ENCODE data around the gene CCDC184. TPM values are rescaled to one million over a fixed set of nuclear protein-coding genes. Genes with fewer than 3 reads are reported as not detected.

The CCDC184 gene
- total RNA-seq, 2 donors from 2014 or later: 0.67 to 0.69 TPM

GRCh38 chr12:48164451-48164850 lies 19.0 kb upstream of the CCDC184 start:
- Mint-ChIP-seq H3K9me3 (no peaks in the 10 kb centered on the region), H3K4me3 (no peak overlapping the region)

GRCh38 chr12:48165089-48165981 lies 18.1 kb upstream of the CCDC184 start:
- peak overlapping the region; percentile 45 for H3K27ac Mint-ChIP-seq
- no peak overlapping the region for H3K4me3 Mint-ChIP-seq
- no peaks in the 10 kb centered on the region for H3K36me3 Mint-ChIP-seq (ENCODE audit: low read depth)
- H3K9me3 Mint-ChIP-seq: no peaks in the 10 kb centered on the region
- peak; percentile 49 for ATAC-seq (replicated peaks)
- no peaks in the 10 kb centered on the region for H3K4me1 Mint-ChIP-seq
- H3K27me3 Mint-ChIP-seq: peaks cover 9% of the 10 kb centered on the region

More at GRCh38 chr12:48164451-48164850, 19.0 kb upstream of the CCDC184 start:
- Mint-ChIP-seq H3K4me1 (no peaks in the 10 kb centered on the region), H3K27me3 (peaks cover 9% of the 10 kb centered on the region), H3K36me3 (ENCODE audit: low read depth) (no peaks in the 10 kb centered on the region), H3K27ac (no peak overlapping the region)
- ATAC-seq (replicated peaks): no peak

- H3K4me1 Mint-ChIP-seq: no peaks in the 10 kb centered on the region
- no peaks in the 10 kb centered on the region for H3K36me3 Mint-ChIP-seq (ENCODE audit: low read depth)
- no peak overlapping the region for H3K27ac Mint-ChIP-seq
- H3K4me3 Mint-ChIP-seq: no peak overlapping the region
- ATAC-seq (replicated peaks): no peak
- H3K9me3 Mint-ChIP-seq: no peaks in the 10 kb centered on the region
- peaks cover 9% of the 10 kb centered on the region for H3K27me3 Mint-ChIP-seq
These were observed 14.4 kb upstream of the CCDC184 start for GRCh38 chr12:48169011-48169410.

- no peaks in the 10 kb centered on the region for H3K9me3 Mint-ChIP-seq
- no peaks in the 10 kb centered on the region for H3K36me3 Mint-ChIP-seq (ENCODE audit: low read depth)
- peak overlapping the region; percentile 10 for H3K27ac Mint-ChIP-seq
- no peak for ATAC-seq (replicated peaks)
- peak overlapping the region; percentile 10 for H3K4me3 Mint-ChIP-seq
- H3K4me1 Mint-ChIP-seq: peaks cover 4% of the 10 kb centered on the region
- H3K27me3 Mint-ChIP-seq: peaks cover 9% of the 10 kb centered on the region
These were observed 7.6 kb upstream of the CCDC184 start for GRCh38 chr12:48175613-48176416.

- H3K4me1 Mint-ChIP-seq: peaks cover 4% of the 10 kb centered on the region
- no peak overlapping the region for H3K27ac Mint-ChIP-seq
- ATAC-seq (replicated peaks): no peak
- H3K9me3 Mint-ChIP-seq: no peaks in the 10 kb centered on the region
- peaks cover 13% of the 10 kb centered on the region for H3K27me3 Mint-ChIP-seq
- H3K36me3 Mint-ChIP-seq (ENCODE audit: low read depth): no peaks in the 10 kb centered on the region
- no peak overlapping the region for H3K4me3 Mint-ChIP-seq
These were observed 7.1 kb upstream of the CCDC184 start for GRCh38 chr12:48176417-48176751.

GRCh38 chr12:48177982-48178381 lies 5.5 kb upstream of the CCDC184 start:
- Mint-ChIP-seq H3K4me1 (peaks cover 10% of the 10 kb centered on the region), H3K4me3 (no peak overlapping the region), H3K27ac (no peak overlapping the region), H3K27me3 (peaks cover 13% of the 10 kb centered on the region), H3K9me3 (no peaks in the 10 kb centered on the region), H3K36me3 (ENCODE audit: low read depth) (no peaks in the 10 kb centered on the region)
- ATAC-seq (replicated peaks): no peak

GRCh38 chr12:48179466-48179865 lies 4.0 kb upstream of the CCDC184 start:
- Mint-ChIP-seq H3K4me3 (no peak overlapping the region), H3K27ac (no peak overlapping the region), H3K27me3 (peaks cover 13% of the 10 kb centered on the region), H3K36me3 (ENCODE audit: low read depth) (no peaks in the 10 kb centered on the region), H3K9me3 (no peaks in the 10 kb centered on the region), H3K4me1 (peaks cover 10% of the 10 kb centered on the region)
- ATAC-seq (replicated peaks): no peak

- no peak for ATAC-seq (replicated peaks)
- Mint-ChIP-seq H3K36me3 (ENCODE audit: low read depth) (no peaks in the 10 kb centered on the region), H3K27me3 (peaks cover 16% of the 10 kb centered on the region), H3K9me3 (no peaks in the 10 kb centered on the region), H3K27ac (no peak overlapping the region), H3K4me3 (no peak overlapping the region), H3K4me1 (peaks cover 9% of the 10 kb centered on the region)
These were observed 3.0 kb upstream of the CCDC184 start for GRCh38 chr12:48180424-48180823.

GRCh38 chr12:48180857-48181495 lies 2.5 kb upstream of the CCDC184 start:
- Mint-ChIP-seq H3K4me1 (peaks cover 5% of the 10 kb centered on the region), H3K36me3 (ENCODE audit: low read depth) (no peaks in the 10 kb centered on the region), H3K27ac (no peak overlapping the region), H3K27me3 (peaks cover 22% of the 10 kb centered on the region), H3K4me3 (no peak overlapping the region), H3K9me3 (no peaks in the 10 kb centered on the region)
- ATAC-seq (replicated peaks): no peak

- peak; percentile 54 for ATAC-seq (replicated peaks)
- Mint-ChIP-seq H3K4me3 (peak overlapping the region; percentile 89), H3K27ac (peak overlapping the region; percentile 83), H3K4me1 (peaks cover 5% of the 10 kb centered on the region), H3K9me3 (no peaks in the 10 kb centered on the region), H3K36me3 (ENCODE audit: low read depth) (no peaks in the 10 kb centered on the region), H3K27me3 (peaks cover 16% of the 10 kb centered on the region)
These were observed 813 bp upstream of the CCDC184 start for GRCh38 chr12:48182631-48183030.

- Mint-ChIP-seq H3K27ac (no peak overlapping the region), H3K27me3 (peaks cover 16% of the 10 kb centered on the region), H3K4me1 (peaks cover 5% of the 10 kb centered on the region), H3K9me3 (no peaks in the 10 kb centered on the region), H3K36me3 (ENCODE audit: low read depth) (no peaks in the 10 kb centered on the region), H3K4me3 (peak overlapping the region; percentile 89)
- peak; percentile 9 for ATAC-seq (replicated peaks)
These were observed 568 bp downstream of the CCDC184 start for GRCh38 chr12:48183876-48184548.

- H3K27me3 Mint-ChIP-seq: peaks cover 13% of the 10 kb centered on the region
- ATAC-seq (replicated peaks): no peak
- no peaks in the 10 kb centered on the region for H3K36me3 Mint-ChIP-seq (ENCODE audit: low read depth)
- H3K4me3 Mint-ChIP-seq: peak overlapping the region; percentile 89
- peaks cover 5% of the 10 kb centered on the region for H3K4me1 Mint-ChIP-seq
- no peak overlapping the region for H3K27ac Mint-ChIP-seq
- H3K9me3 Mint-ChIP-seq: no peaks in the 10 kb centered on the region
These were observed 1.1 kb downstream of the CCDC184 start for GRCh38 chr12:48184549-48184922.

- Mint-ChIP-seq H3K9me3 (no peaks in the 10 kb centered on the region), H3K27ac (no peak overlapping the region), H3K4me1 (peaks cover 5% of the 10 kb centered on the region), H3K36me3 (ENCODE audit: low read depth) (no peaks in the 10 kb centered on the region), H3K4me3 (peak overlapping the region; percentile 89), H3K27me3 (peaks cover 15% of the 10 kb centered on the region)
- no peak for ATAC-seq (replicated peaks)
These were observed 1.9 kb downstream of the CCDC184 start for GRCh38 chr12:48185181-48185919.

Measured in activated T-helper 17 cell treated with anti-CD3 and anti-CD28 coated beads, Interleukin-2, amount 50 U/mL, for 72 hours (primary cell).